HG02870 (cell line): Measurements from ENCODE around the gene MYH3.
A peak's percentile ranks its signal among the peaks of the same experiment; 100 is the strongest.
"Not testable (repeated sequence)": the region's sequence is repeated elsewhere in the genome, so short reads cannot be mapped to it uniquely, and the experiment has no call there.

Experiments used
- ATAC-seq: cut with Tn5 transposase; IDR thresholded peaks from one replicate; pipeline ENCODE4 v1.9.1; 2021; ENCODE audit warnings: mild to moderate bottlenecking, moderate library complexity; ENCODE audit not compliant: unreplicated experiment

The MYH3 gene

DNA sequence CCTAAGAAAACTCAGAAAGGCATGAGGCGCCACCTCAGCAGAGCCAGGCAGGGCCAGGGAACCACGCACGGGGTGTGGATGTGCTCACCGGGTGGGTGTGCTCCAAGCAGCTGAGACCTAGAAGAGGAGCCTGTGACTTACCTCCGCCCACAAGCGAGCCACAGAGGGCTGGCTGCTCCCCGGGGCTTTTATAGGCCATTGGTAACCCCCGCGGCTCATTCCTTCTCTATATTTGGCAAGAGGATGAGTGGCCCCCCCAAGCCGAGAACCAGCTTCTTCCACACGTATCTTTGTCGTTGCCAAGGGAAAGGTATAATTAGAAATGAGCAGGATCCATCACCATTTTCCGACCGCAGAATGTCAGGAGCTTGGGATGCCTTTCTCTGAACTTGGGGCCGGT is at the start of gene MYH3:
Gene MYH3, minus strand, starts transcription at position 162 of the 400 bp plus-strand sequence. CDS start 2,245 bp downstream, outside the sequence.
- ATAC-seq: no peak

DNA sequence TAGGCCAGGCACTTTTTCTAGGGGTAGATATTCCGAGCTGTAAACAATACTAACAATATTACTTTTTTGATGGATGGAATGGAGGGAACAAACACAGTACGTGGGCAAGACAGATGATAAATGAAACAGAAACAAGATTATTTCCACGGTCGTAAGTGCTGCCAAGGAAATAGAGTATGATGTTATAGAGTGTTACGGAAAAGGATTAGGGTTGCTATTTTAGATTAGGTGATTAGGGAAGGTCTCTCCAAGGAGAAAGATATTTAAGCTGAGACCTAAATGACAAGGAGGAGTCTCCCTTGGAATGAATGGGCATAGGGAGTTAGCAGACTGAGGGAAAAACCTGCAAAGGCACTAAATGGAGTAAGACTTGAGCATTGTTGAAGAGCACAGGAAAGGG is 48.6 kb upstream of the MYH3 start:
- no peak for ATAC-seq

DNA sequence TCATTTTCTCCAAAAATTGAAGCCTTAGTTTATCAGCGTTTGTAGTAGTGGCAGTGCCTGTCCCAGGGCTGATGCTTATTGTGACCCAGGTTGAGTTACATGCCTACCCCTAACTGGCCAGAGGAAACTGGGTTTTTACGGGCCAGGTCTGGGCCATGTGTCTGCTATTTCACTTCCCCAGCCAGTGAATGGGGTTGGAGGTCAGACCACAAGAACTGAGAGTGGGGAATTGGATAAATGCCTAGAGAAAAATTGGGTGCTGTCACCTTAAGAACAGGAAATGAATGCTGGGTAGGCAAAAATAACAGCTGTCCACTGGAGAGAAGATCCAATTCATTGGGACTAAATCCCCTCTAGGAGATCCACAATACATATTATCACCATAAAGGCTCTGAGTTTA is 45.5 kb upstream of the MYH3 start:
- no peak for ATAC-seq

DNA sequence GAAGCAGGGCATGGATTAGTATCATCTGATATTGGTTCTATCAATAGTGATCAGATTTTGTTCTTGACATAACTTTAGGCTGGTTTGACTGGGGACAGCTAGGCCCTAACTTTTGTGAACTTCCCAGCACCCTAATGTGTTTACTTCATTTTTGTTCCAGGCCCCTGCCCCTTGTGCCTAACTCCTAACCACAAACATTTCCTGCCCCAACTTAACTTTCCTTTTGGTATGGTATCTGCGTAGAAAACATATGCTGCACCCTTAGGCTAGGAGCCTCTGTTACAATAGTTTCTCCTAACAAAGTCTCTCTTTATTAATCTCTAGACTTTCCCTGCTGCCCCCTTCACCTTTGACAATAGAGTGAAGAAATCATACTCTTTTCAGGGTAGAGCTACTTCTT is 42.7 kb upstream of the MYH3 start:
- ATAC-seq: no peak

DNA sequence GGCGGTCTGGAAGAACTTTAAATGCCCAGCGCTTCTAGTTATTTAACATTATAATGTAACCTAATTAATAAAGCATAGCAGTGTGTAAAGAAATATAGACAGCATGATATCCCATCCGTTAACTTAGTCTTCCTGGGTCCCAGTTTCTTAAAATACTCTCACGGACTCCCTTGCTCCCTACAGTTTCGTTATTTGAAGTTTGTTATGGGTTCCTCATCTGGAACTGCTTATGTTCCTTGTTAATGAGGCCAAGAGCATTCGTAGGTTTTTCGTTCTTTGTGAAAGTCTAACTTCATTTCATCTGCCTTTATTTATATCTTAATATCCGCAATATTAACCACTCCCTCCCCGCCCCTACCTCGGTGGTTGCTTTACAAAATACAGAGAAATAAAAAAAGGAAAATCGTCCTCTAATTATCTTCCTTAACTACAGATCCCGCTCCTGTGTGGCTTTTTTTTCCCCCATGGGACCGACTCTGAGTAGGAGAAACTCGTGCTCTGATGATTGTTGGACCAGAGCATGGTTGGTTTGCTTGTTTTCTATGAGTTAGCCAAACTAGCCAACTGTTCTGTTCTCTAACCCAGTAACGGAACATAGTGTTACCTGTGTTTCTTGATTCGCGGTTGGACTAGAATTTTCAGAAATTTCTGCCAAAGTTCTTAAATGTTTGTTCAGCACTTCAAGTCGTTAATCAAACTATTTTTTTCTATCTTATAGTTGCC is 41.1 kb upstream of the MYH3 start:
- no peak for ATAC-seq

DNA sequence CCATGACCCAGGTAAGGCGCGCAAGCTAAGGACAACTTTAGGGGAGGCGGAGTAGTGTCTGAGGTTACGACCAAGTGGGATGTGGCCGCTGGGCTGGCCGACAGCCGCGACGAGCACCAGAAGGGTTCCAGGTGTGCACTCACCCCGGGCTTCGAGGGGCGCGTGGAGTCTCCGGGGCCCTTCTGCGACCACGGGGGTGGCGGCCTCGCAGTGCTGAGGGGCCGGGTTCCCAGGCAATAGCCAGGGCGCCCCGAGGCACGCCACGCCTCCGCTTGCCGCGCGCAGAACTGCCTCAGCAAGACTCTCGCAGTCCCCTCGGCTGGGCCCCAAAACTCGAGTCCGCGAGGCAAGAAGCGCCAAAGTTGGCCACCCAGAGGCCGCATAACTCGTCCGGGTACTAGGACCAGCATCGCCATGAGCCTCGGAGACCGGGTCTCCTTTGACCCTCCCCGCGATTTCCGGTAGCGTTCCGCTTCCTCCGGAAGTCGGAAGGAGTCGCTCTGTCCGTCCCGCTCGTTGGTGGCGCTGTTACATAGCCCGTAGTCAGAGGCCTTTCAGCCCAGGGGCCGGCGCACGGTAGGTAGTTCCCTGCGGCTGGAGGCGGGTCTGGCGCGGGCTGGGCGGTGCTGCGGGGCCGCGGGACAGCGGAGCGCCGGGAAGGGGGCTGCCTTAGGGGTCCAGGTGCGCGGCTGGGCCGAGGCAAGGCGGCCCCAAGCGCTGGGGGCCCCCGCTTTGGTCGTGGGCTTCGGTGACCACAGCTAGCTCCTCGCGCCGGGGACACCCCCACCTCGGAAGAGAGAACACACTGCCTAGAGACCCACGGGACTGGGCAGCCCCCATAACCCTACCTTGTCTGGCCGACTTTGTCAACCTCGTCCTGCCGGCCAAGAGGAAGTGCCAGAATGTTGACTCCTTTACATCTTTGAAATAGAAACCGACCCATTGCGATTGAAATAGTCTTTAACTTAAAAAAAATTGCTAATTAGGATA is 40.3 kb upstream of the MYH3 start, which contains the start of the genes ADPRM and SCO1:
Gene ADPRM, plus strand, starts transcription at position 503 of the 990 bp plus-strand sequence. CDS start 7,333 bp downstream, outside the sequence.
Gene SCO1, minus strand, starts transcription at position 442 of the 990 bp plus-strand sequence. Its CDS starts 26 bp downstream, at position 416.
- ATAC-seq: peak; percentile 94

DNA sequence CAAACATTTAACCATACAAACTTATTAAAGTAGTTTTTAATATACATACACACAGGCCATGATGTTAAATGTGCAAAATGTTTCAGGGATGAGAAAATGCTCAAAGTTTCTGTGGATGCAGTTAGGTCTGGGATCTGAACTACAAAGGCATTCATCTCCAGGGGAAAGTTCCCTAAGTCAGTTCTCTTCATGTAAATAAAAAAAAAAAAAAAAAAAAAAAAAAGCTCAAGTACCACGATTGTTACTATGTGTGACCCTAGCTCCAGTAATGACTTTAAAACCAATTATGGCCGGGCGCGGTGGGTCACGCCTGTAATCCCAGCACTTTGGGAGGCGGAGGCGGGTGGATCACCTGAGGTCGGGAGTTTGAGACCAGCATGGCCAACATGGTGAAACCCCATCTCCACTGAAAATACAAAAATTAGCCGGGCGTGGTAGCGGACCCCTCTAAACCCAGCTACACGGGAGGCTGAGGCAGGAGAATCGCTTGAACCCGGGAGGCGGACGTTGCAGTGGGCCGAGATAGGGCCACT is 38.8 kb upstream of the MYH3 start:
- ATAC-seq: not testable (repeated sequence)

DNA sequence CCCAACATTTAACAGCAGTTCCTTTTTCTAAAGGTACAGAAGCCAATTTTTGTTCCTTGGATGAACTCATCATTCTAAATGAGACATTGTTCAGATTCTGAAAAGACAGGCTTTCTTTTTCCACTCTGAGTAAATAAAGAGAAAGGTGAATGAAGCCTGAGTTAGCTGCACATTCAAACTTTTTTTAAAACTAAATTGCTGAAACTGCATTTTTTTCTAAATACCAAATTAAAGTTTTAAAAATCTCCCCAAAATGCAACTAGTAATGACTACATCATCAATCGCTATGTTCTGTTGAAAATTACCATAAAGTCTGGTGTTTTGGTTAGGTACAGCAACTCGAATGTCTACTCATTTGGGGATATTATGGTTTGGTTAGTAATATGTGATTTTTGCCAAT is 30.4 kb upstream of the MYH3 start:
- ATAC-seq: no peak

DNA sequence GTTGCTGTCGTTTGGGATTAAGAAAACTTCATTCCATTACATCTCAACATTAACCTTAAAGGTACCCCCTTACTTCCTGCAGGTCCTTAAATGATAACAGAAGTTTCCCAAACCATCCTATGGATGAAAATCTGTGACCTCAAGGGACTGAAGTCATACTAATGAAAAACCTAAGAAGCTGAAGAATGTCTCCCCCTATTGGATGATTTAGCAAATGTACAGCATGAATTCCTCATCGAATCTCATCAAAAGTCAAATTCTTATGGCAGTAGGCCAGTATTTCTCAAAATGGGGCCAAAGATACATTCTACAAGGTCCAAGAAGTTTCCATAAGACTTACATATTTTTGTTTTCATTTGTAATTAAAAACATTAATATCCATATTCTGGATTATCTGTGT is 26.7 kb upstream of the MYH3 start:
- ATAC-seq: no peak

DNA sequence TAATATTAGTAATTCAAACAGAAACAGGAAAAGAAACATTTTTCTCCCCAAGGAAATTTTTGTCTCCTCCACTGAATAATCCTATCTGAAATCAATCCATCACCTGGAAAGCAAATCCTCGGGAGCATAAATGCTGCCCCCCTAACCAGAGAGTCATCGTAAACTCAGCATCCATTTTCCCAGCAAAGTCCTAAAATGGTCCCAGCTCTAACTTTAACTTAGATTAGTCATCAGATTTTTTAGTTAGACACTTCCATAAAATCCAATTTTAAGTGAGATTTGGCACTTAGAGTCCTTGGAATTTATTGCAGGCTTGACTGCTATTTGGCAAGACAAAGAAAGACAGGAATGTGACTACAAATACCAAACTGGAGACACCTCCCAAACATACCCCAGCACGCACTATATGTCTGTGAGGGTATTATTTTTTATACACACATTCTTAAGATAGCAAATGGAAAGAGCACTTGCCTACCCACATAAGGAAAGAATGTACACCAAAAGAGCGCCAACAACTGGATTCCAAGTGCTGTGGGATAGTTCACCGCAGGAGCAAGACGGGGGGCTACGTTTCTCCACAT is 24.8 kb upstream of the MYH3 start:
- no peak for ATAC-seq

DNA sequence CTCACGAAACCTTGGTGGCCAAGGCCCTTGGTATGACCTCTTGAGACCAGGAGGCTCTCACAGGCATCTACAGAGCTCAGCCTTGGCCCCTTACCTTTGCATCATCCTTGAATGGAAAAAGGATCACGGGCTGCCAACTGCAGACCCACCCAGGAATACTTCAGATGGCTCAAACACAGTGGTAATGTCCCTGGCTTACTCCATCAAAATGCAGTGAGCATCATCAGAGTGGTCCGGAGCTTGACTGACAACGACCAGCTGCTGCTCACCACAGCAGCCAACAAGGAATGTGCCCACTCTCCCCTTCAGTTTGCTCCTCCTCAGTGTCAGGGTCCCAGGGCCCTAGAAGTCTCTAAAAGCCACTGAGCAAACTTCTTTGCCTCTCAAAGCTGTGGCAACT is 17.6 kb upstream of the MYH3 start:
- no peak for ATAC-seq

DNA sequence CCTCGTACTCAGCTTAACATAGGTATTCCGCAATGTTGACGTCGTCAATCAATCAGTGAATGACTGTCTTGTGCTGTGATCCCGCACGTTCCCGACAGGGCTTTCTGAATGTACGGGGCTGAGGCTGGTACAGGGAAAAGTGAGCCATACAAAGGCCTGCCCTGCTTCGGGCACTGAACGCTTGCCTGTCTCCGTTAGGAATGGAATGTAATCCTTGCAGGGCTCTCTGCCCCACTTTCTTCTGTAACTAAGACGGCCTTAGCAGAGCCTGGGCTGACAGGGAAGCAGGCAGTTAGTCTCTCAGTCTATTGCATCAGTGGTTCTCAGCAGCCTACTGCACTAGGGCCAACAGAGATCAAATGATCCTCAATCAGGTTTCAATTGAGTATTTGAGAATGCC is 16.2 kb upstream of the MYH3 start:
- no peak for ATAC-seq

DNA sequence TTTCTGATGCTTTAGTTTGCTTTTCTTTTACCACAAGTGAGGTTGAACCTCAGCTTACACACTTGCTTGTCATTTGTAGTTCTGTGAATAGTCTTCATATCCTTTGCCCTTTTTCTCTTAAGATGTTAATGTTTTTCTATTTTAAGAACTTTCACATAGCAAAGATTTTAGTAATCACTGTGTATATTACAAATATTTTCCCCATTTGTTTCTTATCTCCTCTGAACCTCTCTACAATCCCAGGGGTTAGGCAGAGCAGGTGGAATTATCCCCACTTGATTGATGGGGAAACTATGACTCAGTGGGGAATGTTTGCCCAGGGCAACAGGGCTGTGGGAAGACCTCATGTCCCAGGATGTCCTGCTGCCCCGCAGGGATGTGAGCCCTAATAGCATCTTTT is 11.7 kb upstream of the MYH3 start:
- ATAC-seq: no peak

DNA sequence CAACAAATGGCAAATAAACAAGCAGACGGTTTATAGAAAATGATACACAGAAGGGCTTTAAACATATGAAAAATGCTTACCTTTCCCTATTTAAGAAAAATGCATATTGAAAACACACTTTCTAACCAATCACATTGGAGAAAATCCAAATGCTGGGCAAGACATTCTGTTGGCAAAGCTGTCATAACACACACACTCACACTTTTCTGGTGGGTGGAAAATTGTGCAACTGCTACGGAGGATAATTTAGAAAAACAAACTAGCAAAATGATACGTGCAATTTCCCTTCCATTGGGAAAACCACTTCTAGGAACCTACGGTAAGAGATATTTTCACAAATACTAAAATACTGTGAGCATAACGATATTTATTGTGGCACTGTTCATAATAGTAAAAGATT is 9.8 kb upstream of the MYH3 start:
- ATAC-seq: no peak

DNA sequence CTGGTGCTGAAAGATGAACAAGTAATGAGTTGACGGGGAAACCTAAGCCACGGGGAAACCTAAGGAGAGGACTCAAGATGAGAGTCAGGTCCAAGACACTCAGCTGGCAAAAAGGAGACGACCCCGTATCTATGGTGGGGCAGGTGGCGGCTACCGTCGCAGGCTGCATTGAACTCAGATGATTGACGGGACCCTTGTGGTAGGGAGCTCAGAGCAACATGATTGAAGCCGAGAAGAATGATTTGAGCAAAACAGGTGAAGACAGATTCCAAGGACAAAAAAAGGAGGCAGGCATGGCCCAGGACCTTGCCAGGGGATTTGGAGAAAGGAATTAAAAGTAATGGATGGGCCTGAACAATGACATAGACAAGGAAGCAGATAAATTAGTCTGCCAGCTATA is 7.5 kb upstream of the MYH3 start:
- ATAC-seq: no peak

DNA sequence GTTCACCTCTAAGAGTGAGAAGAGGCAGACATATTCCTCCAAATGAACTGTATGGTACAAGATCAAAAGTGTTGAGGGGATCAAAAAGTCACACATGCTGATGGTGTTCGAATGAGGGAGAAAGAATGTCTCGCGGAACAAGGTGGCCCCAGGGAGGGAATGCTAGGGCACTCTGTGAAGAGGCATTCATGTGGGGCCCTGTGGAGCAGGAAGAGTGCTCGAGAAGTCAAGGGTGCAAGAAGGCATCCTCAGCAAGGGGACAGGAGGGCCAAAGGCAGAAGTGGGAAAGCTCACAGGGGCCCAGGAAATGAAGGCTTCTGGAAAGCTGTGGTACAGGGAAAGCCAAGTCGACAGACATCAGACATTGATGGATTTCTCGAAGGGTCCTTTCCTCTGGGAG is 6.1 kb upstream of the MYH3 start:
- ATAC-seq: no peak

DNA sequence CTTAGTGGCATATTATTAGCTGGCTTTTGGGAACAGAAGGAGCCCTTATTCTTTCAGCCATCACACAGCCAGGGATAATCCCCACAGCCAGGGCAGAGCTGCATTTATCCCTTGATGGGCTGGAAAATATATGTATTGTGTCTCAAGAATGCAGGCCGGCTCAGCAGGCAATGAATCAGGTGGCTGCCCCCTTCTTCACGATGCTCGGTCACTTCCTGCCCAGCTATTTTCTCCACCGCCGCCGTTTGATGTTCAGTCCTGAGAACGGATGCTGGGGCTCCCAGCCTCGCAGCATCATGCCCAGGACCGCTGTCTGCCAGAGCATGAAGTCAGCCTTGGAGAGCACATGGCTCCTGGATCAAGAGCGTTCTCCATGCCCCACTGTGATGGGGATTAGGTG is 4.3 kb upstream of the MYH3 start:
- ATAC-seq: no peak

DNA sequence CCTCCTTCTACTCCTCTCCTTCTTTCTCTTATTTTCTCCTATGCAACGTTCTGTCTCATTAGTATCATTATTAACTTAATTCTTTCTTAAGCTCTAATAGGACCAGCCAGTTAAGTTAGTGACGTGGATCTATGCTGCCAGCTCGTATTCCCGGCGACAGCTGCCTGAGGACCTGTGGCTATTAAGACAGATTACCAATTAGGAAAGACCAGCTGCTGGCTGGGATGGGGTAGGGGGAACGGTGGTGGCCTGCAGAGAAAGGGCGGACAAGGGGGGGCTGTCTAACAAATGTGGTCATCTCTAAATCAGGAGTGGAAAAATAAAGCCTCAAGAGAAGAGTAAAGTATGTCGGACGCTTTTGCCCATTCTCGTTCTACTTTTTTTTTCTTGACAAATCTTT is 770 bp upstream of the MYH3 start:
- no peak for ATAC-seq

DNA sequence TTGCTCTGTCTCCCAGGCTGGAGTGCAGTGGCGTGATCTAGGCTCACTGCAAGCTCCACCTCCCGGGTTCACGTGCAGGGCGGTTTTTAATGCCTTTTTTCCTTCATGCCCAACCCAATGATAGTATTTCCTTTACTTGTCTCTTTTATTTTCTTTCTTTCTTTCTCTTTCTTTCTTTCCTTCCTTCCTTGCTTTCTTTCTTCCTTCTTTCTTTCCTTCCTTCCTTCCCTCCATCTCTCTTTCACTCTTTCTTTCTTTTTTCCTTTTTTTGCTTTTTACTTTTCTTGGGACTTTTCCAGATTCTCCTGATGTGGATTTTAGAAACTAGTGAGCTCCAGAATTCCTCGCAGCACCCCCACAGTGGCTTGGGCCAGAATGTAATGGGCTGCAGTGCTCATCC is 3.1 kb downstream of the MYH3 start:
- ATAC-seq: no peak

DNA sequence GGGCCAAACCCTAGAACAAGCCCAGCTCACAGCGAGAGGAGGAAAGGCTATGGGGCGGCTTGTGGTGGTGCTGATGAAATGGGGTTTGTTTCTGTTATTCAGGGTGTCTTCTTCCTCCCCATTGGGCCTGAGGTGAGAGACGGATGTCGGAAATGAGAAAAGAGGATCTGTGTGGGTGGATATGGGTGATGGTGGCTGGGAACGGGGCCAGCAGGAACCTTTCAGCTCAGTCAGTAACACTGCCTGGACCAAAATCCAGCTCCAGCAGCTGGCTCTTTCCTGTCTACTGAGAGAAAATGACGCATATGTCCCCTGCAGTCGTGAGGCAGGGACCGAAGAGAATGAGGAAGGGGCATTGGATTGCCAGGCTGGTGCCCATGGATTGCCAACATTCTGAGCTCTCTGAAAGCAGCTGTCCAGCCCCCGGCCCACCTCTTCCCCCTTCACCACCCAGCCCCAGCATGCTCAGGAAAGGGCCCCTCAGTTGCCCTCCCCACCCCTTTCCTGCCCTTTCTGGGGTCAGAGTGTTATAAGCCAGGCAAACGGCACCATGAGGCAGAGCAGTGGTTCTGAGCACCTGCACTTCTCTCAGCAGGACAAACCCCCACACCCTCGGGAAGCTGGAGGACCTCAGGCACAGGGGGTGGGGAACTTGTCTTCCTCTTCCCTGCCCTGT is 4.0 kb downstream of the MYH3 start:
- ATAC-seq: no peak

DNA sequence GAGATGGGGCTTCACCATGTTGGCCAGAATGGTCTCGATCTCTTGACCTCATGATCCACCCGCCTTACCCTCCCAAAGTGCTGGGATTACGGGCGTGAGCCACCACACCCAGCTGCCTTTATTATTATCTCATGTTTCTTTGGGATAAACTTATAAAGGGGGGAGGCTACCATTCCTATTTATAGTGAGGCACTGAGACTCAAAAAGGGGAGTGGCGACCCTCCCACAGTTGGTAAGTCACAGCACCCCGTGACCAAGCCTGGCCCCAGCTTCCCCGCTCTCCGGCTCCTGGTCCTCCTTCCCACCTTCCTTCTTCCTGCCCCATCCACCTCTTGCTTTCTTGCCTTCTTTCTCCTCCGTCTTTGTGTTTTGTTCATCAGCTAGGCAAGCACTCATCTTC is 5.2 kb downstream of the MYH3 start:
- ATAC-seq: no peak
